Ishikawa (cell line): ENCODE results near the gene GAPDHS.

Source experiments
- CEBPB ChIP-seq: IDR thresholded peaks from 2 replicates; pipeline ENCODE4 v1.6.1; 2012
- RAD21 ChIP-seq: IDR thresholded peaks from 2 replicates; pipeline ENCODE4 v1.6.1; 2012; ENCODE audit warnings: low read depth
- TAF1 ChIP-seq: IDR thresholded peaks from 2 replicates; pipeline ENCODE4 v1.6.1; 2012; ENCODE audit warnings: low read depth, mild to moderate bottlenecking
- TCF12 ChIP-seq: IDR thresholded peaks from 2 replicates; pipeline ENCODE4 v1.6.1; 2012; ENCODE audit warnings: low read depth
- YY1 ChIP-seq: IDR thresholded peaks from 2 replicates; pipeline ENCODE4 v1.6.1; 2012; ENCODE audit warnings: low read depth
- TF ChIP-seq, protein P1 (sequence below): IDR thresholded peaks from 2 replicates; pipeline ENCODE4 v1.6.1; 2012
- TF ChIP-seq, protein P2 (sequence below): IDR thresholded peaks from 2 replicates; pipeline ENCODE4 v1.6.1; 2012; ENCODE audit warnings: low read depth, mild to moderate bottlenecking

DNA sequence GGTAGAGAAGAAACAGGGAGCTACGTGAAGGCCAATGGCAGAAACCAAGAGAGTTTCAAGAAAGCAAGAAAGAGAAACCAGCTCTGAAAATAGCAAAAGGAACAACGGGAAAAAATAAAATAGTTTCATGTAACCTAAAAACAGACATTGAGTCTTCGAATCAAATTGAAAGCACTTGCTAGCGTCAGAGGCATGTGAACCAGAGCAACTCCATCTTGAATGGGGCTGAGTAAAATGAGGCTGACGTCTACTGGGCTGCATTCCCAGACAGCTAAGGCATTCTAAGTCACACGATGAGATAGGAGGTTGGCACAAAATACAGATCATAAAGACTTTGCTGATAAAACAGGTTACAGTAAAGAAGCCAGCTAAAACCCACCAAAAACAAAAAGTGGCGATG, 45.5 kb downstream of the GAPDHS start:
- TF ChIP-seq RAD21: no peak
- TF ChIP-seq, protein P1, sequence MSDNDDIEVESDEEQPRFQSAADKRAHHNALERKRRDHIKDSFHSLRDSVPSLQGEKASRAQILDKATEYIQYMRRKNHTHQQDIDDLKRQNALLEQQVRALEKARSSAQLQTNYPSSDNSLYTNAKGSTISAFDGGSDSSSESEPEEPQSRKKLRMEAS: no peak
- TF ChIP-seq TAF1: no peak
- TF ChIP-seq, protein P2, sequence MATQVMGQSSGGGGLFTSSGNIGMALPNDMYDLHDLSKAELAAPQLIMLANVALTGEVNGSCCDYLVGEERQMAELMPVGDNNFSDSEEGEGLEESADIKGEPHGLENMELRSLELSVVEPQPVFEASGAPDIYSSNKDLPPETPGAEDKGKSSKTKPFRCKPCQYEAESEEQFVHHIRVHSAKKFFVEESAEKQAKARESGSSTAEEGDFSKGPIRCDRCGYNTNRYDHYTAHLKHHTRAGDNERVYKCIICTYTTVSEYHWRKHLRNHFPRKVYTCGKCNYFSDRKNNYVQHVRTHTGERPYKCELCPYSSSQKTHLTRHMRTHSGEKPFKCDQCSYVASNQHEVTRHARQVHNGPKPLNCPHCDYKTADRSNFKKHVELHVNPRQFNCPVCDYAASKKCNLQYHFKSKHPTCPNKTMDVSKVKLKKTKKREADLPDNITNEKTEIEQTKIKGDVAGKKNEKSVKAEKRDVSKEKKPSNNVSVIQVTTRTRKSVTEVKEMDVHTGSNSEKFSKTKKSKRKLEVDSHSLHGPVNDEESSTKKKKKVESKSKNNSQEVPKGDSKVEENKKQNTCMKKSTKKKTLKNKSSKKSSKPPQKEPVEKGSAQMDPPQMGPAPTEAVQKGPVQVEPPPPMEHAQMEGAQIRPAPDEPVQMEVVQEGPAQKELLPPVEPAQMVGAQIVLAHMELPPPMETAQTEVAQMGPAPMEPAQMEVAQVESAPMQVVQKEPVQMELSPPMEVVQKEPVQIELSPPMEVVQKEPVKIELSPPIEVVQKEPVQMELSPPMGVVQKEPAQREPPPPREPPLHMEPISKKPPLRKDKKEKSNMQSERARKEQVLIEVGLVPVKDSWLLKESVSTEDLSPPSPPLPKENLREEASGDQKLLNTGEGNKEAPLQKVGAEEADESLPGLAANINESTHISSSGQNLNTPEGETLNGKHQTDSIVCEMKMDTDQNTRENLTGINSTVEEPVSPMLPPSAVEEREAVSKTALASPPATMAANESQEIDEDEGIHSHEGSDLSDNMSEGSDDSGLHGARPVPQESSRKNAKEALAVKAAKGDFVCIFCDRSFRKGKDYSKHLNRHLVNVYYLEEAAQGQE: no peak
- TF ChIP-seq CEBPB: no peak
- no peak for TF ChIP-seq TCF12
- no peak for TF ChIP-seq YY1
